ENCODE measurements around the gene SLC22A3.

DNA sequence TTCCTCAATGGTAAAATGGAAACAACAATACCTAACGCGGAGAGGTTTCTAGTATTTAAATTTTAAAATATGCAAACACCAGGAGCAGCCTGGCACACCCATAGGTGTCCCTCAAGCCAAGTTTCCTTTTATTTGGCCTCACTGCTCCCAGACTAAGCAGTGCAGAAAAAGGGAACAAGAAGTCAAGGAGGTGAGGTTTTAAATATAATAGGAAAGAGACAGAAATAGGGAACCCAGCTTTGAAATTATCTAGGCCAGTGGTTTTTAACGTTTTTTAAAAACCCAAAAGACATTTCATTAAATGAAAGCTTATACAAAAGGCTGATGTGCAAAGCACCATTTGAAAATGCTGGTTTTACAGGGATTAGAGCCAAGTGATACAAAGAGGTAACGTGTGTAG is 109.6 kb downstream of the SLC22A3 start:
- no peak for TF ChIP-seq POLR2A (IDR thresholded peaks at IDR 0.05; ENCODE audit: low read length)
- no peak for TF ChIP-seq GATA1 (IDR thresholded peaks at IDR 0.05; ENCODE audit: low read depth, low read length)

Measured in erythroblast (primary cell).